ENCODE data around the gene ZDHHC14. TPM values are rescaled to one million over a fixed set of nuclear protein-coding genes. Genes with fewer than 3 reads are reported as not detected.

Gene ZDHHC14
- total and polyA plus RNA-seq, 8 donors = 3.4 to 25.7 (median 7.4) TPM

GRCh38 chr6:157436944-157437336 is 56.0 kb downstream of the ZDHHC14 start:
- 77 to 91% (median 85%) methylated on average over 4 of the region's 4 CpGs for WGBS, 5 donors
- Histone ChIP-seq H3K36me3 (no peaks in the 10 kb centered on the region), H3K4me1 (peaks cover 0 to 10% (median 3%) of the 10 kb centered on the region in 4 donors), H3K9me3 (no peaks in the 10 kb centered on the region), H3K27ac (no peak overlapping the region), H3K4me3 (no peak overlapping the region), H3K27me3 (no peaks in the 10 kb centered on the region)
- DNase-seq = no peak
- TF ChIP-seq CTCF (IDR thresholded peaks at IDR 0.05) (no peak), POLR2A (IDR thresholded peaks at IDR 0.05) (no peak), EP300 (IDR thresholded peaks at IDR 0.05) (no peak), POLR2AphosphoS5 (IDR thresholded peaks at IDR 0.05) (no peak)
- intact Hi-C loops (cut with DNase I; ENCODE audit: low total_unique reads) = no loop called here

GRCh38 chr6:157438611-157439111 is 57.7 kb downstream of the ZDHHC14 start:
- no peak for TF ChIP-seq POLR2A (IDR thresholded peaks at IDR 0.05)
- no peak for TF ChIP-seq CTCF (IDR thresholded peaks at IDR 0.05)
- TF ChIP-seq POLR2AphosphoS5 (IDR thresholded peaks at IDR 0.05) = no peak
- no peak for TF ChIP-seq EP300 (IDR thresholded peaks at IDR 0.05)
- Histone ChIP-seq H3K27me3 (no peaks in the 10 kb centered on the region), H3K27ac (no peak overlapping the region), H3K4me3 (no peak overlapping the region), H3K9me3 (no peaks in the 10 kb centered on the region), H3K36me3 (no peaks in the 10 kb centered on the region), H3K4me1 (peaks cover 0 to 10% (median 3%) of the 10 kb centered on the region in 4 donors)
- peak in 1 of 2 donors; percentile 76 for DNase-seq
- intact Hi-C loops (cut with DNase I; ENCODE audit: low total_unique reads) = no loop called here
- 61 to 77% (median 68%) methylated on average over 6 of the region's 6 CpGs for WGBS, 5 donors

- WGBS, 5 donors = 79 to 94% (median 89%) methylated on average over 1 of the region's 1 CpG
- Histone ChIP-seq H3K27ac (no peak overlapping the region), H3K9me3 (no peaks in the 10 kb centered on the region), H3K4me3 (no peak overlapping the region), H3K4me1 (peaks cover 0 to 12% (median 3%) of the 10 kb centered on the region in 4 donors), H3K27me3 (no peaks in the 10 kb centered on the region), H3K36me3 (no peaks in the 10 kb centered on the region)
- TF ChIP-seq POLR2A (IDR thresholded peaks at IDR 0.05) (no peak), POLR2AphosphoS5 (IDR thresholded peaks at IDR 0.05) (no peak), CTCF (IDR thresholded peaks at IDR 0.05) (no peak), EP300 (IDR thresholded peaks at IDR 0.05) (no peak)
- intact Hi-C loops (cut with DNase I; ENCODE audit: low total_unique reads) = no loop called here
- DNase-seq = no peak
These were observed 59.2 kb downstream of the ZDHHC14 start for GRCh38 chr6:157440171-157440570.

- Histone ChIP-seq H3K4me1 (peaks cover 0 to 5% (median 0%) of the 10 kb centered on the region in 4 donors), H3K9me3 (no peaks in the 10 kb centered on the region), H3K4me3 (no peak overlapping the region), H3K36me3 (no peaks in the 10 kb centered on the region), H3K27me3 (no peaks in the 10 kb centered on the region), H3K27ac (no peak overlapping the region)
- DNase-seq = no peak
- intact Hi-C loops (cut with DNase I; ENCODE audit: low total_unique reads) = no loop called here
- 75 to 91% (median 87%) methylated on average over 12 of the region's 12 CpGs for WGBS, 5 donors
- TF ChIP-seq POLR2A (IDR thresholded peaks at IDR 0.05) (no peak), CTCF (IDR thresholded peaks at IDR 0.05) (no peak), POLR2AphosphoS5 (IDR thresholded peaks at IDR 0.05) (no peak), EP300 (IDR thresholded peaks at IDR 0.05) (no peak)
These were observed 61.3 kb downstream of the ZDHHC14 start for GRCh38 chr6:157442291-157442690.
